HepG2 (cell line): ENCODE results near the gene FAM161A. TPM values are rescaled to one million over a fixed set of nuclear protein-coding genes. Genes with fewer than 3 reads are reported as not detected.
A peak's percentile ranks its signal among the peaks of the same experiment; 100 is the strongest.

Experiments used
- AHR ChIP-seq: IDR thresholded peaks from 2 replicates; pipeline ENCODE4 v1.6.1; 2018; ENCODE audit warnings: missing genetic modification reagents, missing compliant biosample characterization
- ASH2L ChIP-seq: fragments of 300-600, 200-600 bp; sonication (generic); IDR thresholded peaks from 2 replicates; pipeline ENCODE4 v1.7.0; 2017; ENCODE audit warnings: low read depth, mild to moderate bottlenecking, moderate library complexity, mixed read lengths, low read length; ENCODE audit not compliant: insufficient read length
- ATF1 ChIP-seq: IDR thresholded peaks from 2 replicates; pipeline ENCODE4 v1.6.1; 2016; ENCODE audit warnings: mild to moderate bottlenecking, control low read depth
- ETV6 ChIP-seq: sonication (generic); formaldehyde crosslinking; conservative IDR thresholded peaks from 2 replicates; pipeline ENCODE4 v1.4.0; 2020; ENCODE audit warnings: missing genetic modification reagents
- KAT2B ChIP-seq: fragments of 150-350 bp; IDR thresholded peaks from 2 replicates; pipeline ENCODE4 v1.6.1; 2014; ENCODE audit warnings: low read depth, low read length, borderline replicate concordance
- KLF11 ChIP-seq: IDR thresholded peaks from 2 replicates; pipeline ENCODE4 v1.6.1; 2016; ENCODE audit warnings: missing compliant biosample characterization
- NPAS2 ChIP-seq: sonication (generic); formaldehyde crosslinking; IDR thresholded peaks from 2 replicates; pipeline ENCODE4 v1.8.0; 2022; ENCODE audit warnings: mild to moderate bottlenecking, missing genetic modification reagents, borderline replicate concordance
- SIN3B ChIP-seq: fragments of 150-350 bp; IDR thresholded peaks from 2 replicates; pipeline ENCODE4 v1.6.1; 2014; ENCODE audit warnings: low read length
- SMC3 ChIP-seq: IDR thresholded peaks from 2 replicates; pipeline ENCODE4 v1.6.1; 2011; ENCODE audit warnings: low read length, improper control_type of control experiment
- SNAPC2 ChIP-seq: sonication (generic); formaldehyde crosslinking; IDR thresholded peaks from 2 replicates; pipeline ENCODE4 v1.8.1; 2022; ENCODE audit warnings: mild to moderate bottlenecking, missing genetic modification reagents
- ZKSCAN8 ChIP-seq: IDR thresholded peaks from 2 replicates; pipeline ENCODE4 v1.6.1; 2016; ENCODE audit warnings: borderline replicate concordance, missing genetic modification reagents, missing compliant biosample characterization
- ZMAT3 ChIP-seq: sonication (generic); formaldehyde crosslinking; conservative IDR thresholded peaks from 2 replicates; pipeline ENCODE4 v1.7.0; 2021; ENCODE audit warnings: missing genetic modification reagents
- ZNF263 ChIP-seq: sonication (generic); formaldehyde crosslinking; IDR thresholded peaks from 2 replicates; pipeline ENCODE4 v1.4.0; 2020; ENCODE audit warnings: missing genetic modification reagents
- ZNF281 ChIP-seq: sonication (generic); formaldehyde crosslinking; IDR thresholded peaks from 2 replicates; pipeline ENCODE4 v1.4.0; 2020; ENCODE audit warnings: missing genetic modification reagents, borderline replicate concordance
- ZNF563 ChIP-seq: sonication (generic); formaldehyde crosslinking; IDR thresholded peaks from 2 replicates; pipeline ENCODE4 v1.8.0; 2022; ENCODE audit warnings: mild to moderate bottlenecking, moderate library complexity, missing genetic modification reagents
- ZNF709 ChIP-seq: sonication (generic); formaldehyde crosslinking; IDR thresholded peaks from 2 replicates; pipeline ENCODE4 v1.5.0; 2020; ENCODE audit warnings: mild to moderate bottlenecking, missing genetic modification reagents
- ZNF841 ChIP-seq: sonication (generic); formaldehyde crosslinking; IDR thresholded peaks from 2 replicates; pipeline ENCODE4 v1.8.1; 2023; ENCODE audit warnings: missing genetic modification reagents, borderline replicate concordance
- polyA plus RNA-seq, 8 experiments: library from polyadenylated mRNA; depleted of rRNA in 3 of 8; stranded (reverse) in 7 of 8; unstranded in 1 of 8; fragments of >200 nt; fragmentation: Illumina TruSeq in 4 of 8; extraction: Trizol in 4 of 8; gene quantifications; 2 replicates each; pipeline versions ENCODE4 v1.2.1 to v1.2.3, GENCODE V29; 2011 to 2016; ENCODE audit warnings: low read depth in 4 of 8, missing spikeins in 1 of 8, mixed read lengths in 1 of 8; ENCODE audit not compliant: insufficient read depth in 1 of 8
- total RNA-seq, 5 experiments: library from RNA; depleted of rRNA; stranded (reverse); fragments of >200 nt; fragmentation: Illumina TruSeq; extraction: Trizol; gene quantifications; 2 replicates each; pipeline ENCODE4 v1.2.3, GENCODE V29; 2016; ENCODE audit warnings: low read depth in 1 of 5
- TF ChIP-seq, protein P1 (sequence below): sonication (generic); formaldehyde crosslinking; IDR thresholded peaks from 2 replicates; pipeline ENCODE4 v1.4.0; 2020; ENCODE audit warnings: missing genetic modification reagents
- TF ChIP-seq, protein P2 (sequence below): IDR thresholded peaks from 2 replicates; pipeline ENCODE4 v1.6.1; 2016; ENCODE audit warnings: mild to moderate bottlenecking, missing biosample characterization, missing genetic modification reagents

FAM161A gene
- total and polyA plus RNA-seq, 2 of the 13 experiments (the other 11 are each of a cell fraction or from before 2014, with no cell fraction given) = 2.7 to 3.4 TPM

DNA sequence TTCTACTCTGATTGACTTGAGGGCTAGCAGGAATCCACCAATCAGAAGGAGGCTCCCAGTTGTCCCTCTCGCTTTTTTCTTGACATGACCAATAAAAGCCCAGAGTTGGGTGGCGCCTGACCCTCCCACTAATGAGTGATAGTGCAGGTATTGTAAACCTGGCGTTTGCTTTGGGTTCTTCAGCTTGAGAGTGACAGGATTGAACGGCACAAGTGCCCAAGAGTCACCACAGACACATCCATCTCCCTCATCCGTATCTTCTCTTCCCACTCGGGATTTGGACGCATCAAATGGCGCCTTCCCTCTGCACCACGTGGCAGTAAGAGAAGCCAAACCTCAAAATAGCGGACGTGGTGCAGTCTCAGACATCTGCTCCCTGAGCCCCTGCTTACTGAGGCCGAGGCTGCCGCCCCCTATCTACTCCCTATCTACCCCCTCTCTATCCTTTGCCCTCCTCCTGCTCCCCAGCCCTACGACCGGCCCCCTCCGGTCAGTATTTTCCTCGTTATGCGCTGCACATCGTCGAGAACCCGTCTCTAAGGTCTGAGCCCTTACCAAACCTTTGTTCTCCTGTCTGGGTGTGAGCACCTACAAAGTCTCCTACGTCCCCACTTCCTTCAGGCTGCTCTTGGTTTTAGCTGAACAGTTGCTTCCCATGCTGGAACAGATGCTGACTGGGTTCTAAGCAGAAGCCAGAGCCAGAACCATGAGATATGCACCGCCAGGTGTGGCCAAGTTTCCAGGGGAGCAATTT lies 881 bp upstream of the FAM161A start (continued):
- TF ChIP-seq, protein P1, sequence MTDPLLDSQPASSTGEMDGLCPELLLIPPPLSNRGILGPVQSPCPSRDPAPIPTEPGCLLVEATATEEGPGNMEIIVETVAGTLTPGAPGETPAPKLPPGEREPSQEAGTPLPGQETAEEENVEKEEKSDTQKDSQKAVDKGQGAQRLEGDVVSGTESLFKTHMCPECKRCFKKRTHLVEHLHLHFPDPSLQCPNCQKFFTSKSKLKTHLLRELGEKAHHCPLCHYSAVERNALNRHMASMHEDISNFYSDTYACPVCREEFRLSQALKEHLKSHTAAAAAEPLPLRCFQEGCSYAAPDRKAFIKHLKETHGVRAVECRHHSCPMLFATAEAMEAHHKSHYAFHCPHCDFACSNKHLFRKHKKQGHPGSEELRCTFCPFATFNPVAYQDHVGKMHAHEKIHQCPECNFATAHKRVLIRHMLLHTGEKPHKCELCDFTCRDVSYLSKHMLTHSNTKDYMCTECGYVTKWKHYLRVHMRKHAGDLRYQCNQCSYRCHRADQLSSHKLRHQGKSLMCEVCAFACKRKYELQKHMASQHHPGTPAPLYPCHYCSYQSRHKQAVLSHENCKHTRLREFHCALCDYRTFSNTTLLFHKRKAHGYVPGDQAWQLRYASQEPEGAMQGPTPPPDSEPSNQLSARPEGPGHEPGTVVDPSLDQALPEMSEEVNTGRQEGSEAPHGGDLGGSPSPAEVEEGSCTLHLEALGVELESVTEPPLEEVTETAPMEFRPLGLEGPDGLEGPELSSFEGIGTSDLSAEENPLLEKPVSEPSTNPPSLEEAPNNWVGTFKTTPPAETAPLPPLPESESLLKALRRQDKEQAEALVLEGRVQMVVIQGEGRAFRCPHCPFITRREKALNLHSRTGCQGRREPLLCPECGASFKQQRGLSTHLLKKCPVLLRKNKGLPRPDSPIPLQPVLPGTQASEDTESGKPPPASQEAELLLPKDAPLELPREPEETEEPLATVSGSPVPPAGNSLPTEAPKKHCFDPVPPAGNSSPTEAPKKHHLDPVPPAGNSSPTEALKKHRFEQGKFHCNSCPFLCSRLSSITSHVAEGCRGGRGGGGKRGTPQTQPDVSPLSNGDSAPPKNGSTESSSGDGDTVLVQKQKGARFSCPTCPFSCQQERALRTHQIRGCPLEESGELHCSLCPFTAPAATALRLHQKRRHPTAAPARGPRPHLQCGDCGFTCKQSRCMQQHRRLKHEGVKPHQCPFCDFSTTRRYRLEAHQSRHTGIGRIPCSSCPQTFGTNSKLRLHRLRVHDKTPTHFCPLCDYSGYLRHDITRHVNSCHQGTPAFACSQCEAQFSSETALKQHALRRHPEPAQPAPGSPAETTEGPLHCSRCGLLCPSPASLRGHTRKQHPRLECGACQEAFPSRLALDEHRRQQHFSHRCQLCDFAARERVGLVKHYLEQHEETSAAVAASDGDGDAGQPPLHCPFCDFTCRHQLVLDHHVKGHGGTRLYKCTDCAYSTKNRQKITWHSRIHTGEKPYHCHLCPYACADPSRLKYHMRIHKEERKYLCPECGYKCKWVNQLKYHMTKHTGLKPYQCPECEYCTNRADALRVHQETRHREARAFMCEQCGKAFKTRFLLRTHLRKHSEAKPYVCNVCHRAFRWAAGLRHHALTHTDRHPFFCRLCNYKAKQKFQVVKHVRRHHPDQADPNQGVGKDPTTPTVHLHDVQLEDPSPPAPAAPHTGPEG (CRISPR knock-in tag) = no peak
- TF ChIP-seq ZNF263 (CRISPR knock-in tag) (no peak), ZMAT3 (CRISPR knock-in tag) (peak; percentile 88; the same call in 1 of the 2 replicates), SIN3B (no peak; the same call in 1 of the 2 replicates), AHR (CRISPR knock-in tag) (peak; percentile 81; the same call in 1 of the 2 replicates), SMC3 (no peak), ZNF281 (no peak), ZKSCAN8 (0 out of 2 replicates have a peak, but pooled peaks have one; percentile 8), SNAPC2 (CRISPR knock-in tag) (no peak; the same call in 1 of the 2 replicates), ETV6 (CRISPR knock-in tag) (no peak), ZNF841 (CRISPR knock-in tag) (no peak), ASH2L (peak; percentile 44), ATF1 (CRISPR knock-in tag) (no peak; the same call in none of the 2 replicates), KLF11 (CRISPR knock-in tag) (no peak), NPAS2 (CRISPR knock-in tag) (no peak), ZNF709 (CRISPR knock-in tag) (no peak), ZNF563 (CRISPR knock-in tag) (peak; percentile 27; the same call in 1 of the 2 replicates), KAT2B (no peak)
- TF ChIP-seq, protein P2, sequence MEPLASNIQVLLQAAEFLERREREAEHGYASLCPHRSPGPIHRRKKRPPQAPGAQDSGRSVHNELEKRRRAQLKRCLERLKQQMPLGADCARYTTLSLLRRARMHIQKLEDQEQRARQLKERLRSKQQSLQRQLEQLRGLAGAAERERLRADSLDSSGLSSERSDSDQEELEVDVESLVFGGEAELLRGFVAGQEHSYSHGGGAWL (CRISPR knock-in tag) = peak; percentile 53; the same call in 1 of the 2 replicates
